Hepatocyte (in vitro differentiated cells): ENCODE results near the gene PUS10. TPM values are rescaled to one million over a fixed set of nuclear protein-coding genes. Genes with fewer than 3 reads are reported as not detected.
"Not testable (repeated sequence)": the region's sequence is repeated elsewhere in the genome, so short reads cannot be mapped to it uniquely, and the experiment has no call there.

Source experiments
- DNase-seq: peaks from one replicate; pipeline ENCODE4 v3.0.0-alpha.2; 2016; ENCODE audit warnings: low spot score
- H2AFZ ChIP-seq: fragments of 200-600 bp; sonication (generic); 2 replicates; pipeline ENCODE4 v1.6.0; 2016; ENCODE audit warnings: antibody characterized with exemption, mild to moderate bottlenecking
- H3K27ac ChIP-seq: fragments of 200-600 bp; sonication (generic); 2 replicates; pipeline ENCODE4 v1.5.1; 2016; ENCODE audit warnings: mild to moderate bottlenecking
- H3K27me3 ChIP-seq: fragments of 200-600 bp; sonication (generic); 2 replicates; pipeline ENCODE4 v1.6.1; 2016
- H3K36me3 ChIP-seq: fragments of 200-600 bp; sonication (generic); replicated peaks from 2 replicates; pipeline ENCODE4 v1.5.1; 2016; ENCODE audit warnings: low read depth; ENCODE audit not compliant: insufficient read depth
- H3K4me1 ChIP-seq: fragments of 200-600 bp; sonication (generic); 2 replicates; pipeline ENCODE4 v1.5.1; 2016; ENCODE audit warnings: mild to moderate bottlenecking, moderate library complexity; ENCODE audit not compliant: insufficient read depth
- H3K4me2 ChIP-seq: fragments of 200-600 bp; sonication (generic); 2 replicates; pipeline ENCODE4 v1.6.0; 2016
- H3K4me3 ChIP-seq: fragments of 200-600 bp; sonication (generic); 2 replicates; pipeline ENCODE4 v1.5.1; 2016; ENCODE audit warnings: mild to moderate bottlenecking
- H3K79me2 ChIP-seq: fragments of 200-600 bp; sonication (generic); 2 replicates; pipeline ENCODE4 v1.6.0; 2017; ENCODE audit warnings: mild to moderate bottlenecking
- H3K9me2 ChIP-seq: fragments of 200-600 bp; sonication (generic); replicated peaks from 2 replicates; pipeline ENCODE4 v1.6.0; 2017; ENCODE audit warnings: mild to moderate bottlenecking; ENCODE audit not compliant: insufficient read depth
- H3K9me3 ChIP-seq: fragments of 200-600 bp; sonication (generic); 2 replicates; pipeline ENCODE4 v1.5.1; 2016; ENCODE audit warnings: low read depth, mild to moderate bottlenecking
- H4K20me1 ChIP-seq: fragments of 200-600 bp; sonication (generic); 2 replicates; pipeline ENCODE4 v1.6.0; 2016; ENCODE audit warnings: mild to moderate bottlenecking; ENCODE audit not compliant: insufficient read depth, poor library complexity, severe bottlenecking
- EZH2 ChIP-seq: fragments of 200-600 bp; sonication (generic); IDR thresholded peaks from 2 replicates; pipeline ENCODE4 v1.6.1; 2016; ENCODE audit warnings: antibody characterized with exemption, mild to moderate bottlenecking, borderline replicate concordance
- EZH2phosphoT487 ChIP-seq: fragments of 200-600 bp; sonication (generic); IDR thresholded peaks from one replicate; pipeline ENCODE4 v1.6.1; 2018; ENCODE audit warnings: antibody characterized with exemption, mild to moderate bottlenecking, low read depth, moderate library complexity; ENCODE audit not compliant: unreplicated experiment, severe bottlenecking
- WGBS: methylation state at CpG from one replicate; pipeline ENCODE4 v1.1.6; 2016; ENCODE audit warnings: low lambda C conversion rate; ENCODE audit errors: missing lambda C conversion rate; 5-methylcytosine and 5-hydroxymethylcytosine counted together
- polyA plus RNA-seq: library from polyadenylated mRNA; unstranded; fragments of >200 nt; fragmentation: Nextera tagmentation; extraction: Ambion mirVana; gene quantifications from 2 replicates; pipeline ENCODE4 v1.2.1, GENCODE V29; 2016
- total RNA-seq: library from RNA; depleted of rRNA; stranded (reverse); fragments of >200 nt; gene quantifications from 2 replicates; pipeline ENCODE4 v1.2.3, GENCODE V29; 2014
- TF ChIP-seq, protein P1 (sequence below): fragments of 200-600 bp; sonication (generic); IDR thresholded peaks from 2 replicates; pipeline ENCODE4 v1.5.1; 2016; ENCODE audit warnings: antibody characterized with exemption, mild to moderate bottlenecking; ENCODE audit not compliant: poor library complexity

PUS10 gene
- total and polyA plus RNA-seq, 2 experiments from 2014 or later: 4.5 to 15.3 TPM

DNA sequence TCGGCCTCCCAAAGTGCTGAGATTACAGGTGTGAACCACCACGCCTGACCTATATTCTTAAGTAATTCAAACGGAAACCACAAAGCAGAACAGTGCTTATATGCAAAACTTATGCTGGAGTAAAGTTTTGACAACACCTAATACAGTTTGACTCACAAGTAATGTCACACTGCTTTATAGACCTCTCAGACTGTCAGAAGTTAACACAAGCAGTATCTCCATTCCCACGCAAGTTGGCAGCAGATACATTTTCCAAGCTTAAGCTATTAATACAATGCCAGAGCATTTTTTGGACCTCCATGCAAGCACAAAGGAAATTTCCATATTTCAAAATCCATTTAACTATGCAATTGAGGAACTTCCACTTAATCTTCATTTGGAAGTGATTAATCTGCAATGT, 26.6 kb upstream of the PUS10 start:
- no peaks in the 10 kb centered on the region for H4K20me1 ChIP-seq
- no peak overlapping the region for H2AFZ ChIP-seq
- no peak for DNase-seq
- TF ChIP-seq EZH2 (no peak), EZH2phosphoT487 (no peak)
- 96% methylated on average over 4 of the region's 4 CpGs for WGBS
- H3K9me3 ChIP-seq: no peaks in the 10 kb centered on the region
- H3K4me1 ChIP-seq: no peaks in the 10 kb centered on the region
- H3K36me3 ChIP-seq: no peaks in the 10 kb centered on the region
- H3K4me3 ChIP-seq: no peak overlapping the region
- no peaks in the 10 kb centered on the region for H3K9me2 ChIP-seq
- H3K79me2 ChIP-seq: peaks cover 9% of the 10 kb centered on the region
- H3K27me3 ChIP-seq: no peaks in the 10 kb centered on the region
- H3K4me2 ChIP-seq: no peak overlapping the region
- no peak overlapping the region for H3K27ac ChIP-seq

DNA sequence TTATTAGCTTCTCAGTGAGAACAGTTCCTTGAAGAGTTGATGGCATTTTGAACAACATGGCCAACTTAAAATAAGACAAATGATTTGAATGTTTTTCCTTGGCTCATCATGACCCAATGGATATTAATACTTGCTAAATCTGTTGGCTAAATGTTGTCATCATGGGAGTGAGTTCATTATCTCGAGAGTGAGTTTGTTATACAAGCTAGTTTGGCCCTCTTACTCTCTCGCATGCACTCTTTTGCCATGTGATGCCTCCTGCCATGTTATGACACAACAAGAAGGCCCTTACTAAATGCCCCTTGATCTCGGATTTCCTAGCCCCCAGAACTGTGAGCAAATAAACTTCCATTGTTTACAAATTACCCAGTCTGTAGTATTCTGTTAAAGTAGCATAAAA, 24.8 kb upstream of the PUS10 start:
- no peaks in the 10 kb centered on the region for H3K9me2 ChIP-seq
- no peaks in the 10 kb centered on the region for H3K36me3 ChIP-seq
- no peak overlapping the region for H3K4me2 ChIP-seq
- H3K4me3 ChIP-seq: no peak overlapping the region
- no peaks in the 10 kb centered on the region for H3K4me1 ChIP-seq
- H3K27me3 ChIP-seq: no peaks in the 10 kb centered on the region
- no peak for DNase-seq
- TF ChIP-seq, protein P1, sequence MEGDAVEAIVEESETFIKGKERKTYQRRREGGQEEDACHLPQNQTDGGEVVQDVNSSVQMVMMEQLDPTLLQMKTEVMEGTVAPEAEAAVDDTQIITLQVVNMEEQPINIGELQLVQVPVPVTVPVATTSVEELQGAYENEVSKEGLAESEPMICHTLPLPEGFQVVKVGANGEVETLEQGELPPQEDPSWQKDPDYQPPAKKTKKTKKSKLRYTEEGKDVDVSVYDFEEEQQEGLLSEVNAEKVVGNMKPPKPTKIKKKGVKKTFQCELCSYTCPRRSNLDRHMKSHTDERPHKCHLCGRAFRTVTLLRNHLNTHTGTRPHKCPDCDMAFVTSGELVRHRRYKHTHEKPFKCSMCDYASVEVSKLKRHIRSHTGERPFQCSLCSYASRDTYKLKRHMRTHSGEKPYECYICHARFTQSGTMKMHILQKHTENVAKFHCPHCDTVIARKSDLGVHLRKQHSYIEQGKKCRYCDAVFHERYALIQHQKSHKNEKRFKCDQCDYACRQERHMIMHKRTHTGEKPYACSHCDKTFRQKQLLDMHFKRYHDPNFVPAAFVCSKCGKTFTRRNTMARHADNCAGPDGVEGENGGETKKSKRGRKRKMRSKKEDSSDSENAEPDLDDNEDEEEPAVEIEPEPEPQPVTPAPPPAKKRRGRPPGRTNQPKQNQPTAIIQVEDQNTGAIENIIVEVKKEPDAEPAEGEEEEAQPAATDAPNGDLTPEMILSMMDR: no peak
- TF ChIP-seq EZH2phosphoT487: no peak
- no peak for TF ChIP-seq EZH2
- peaks cover 9% of the 10 kb centered on the region for H3K79me2 ChIP-seq
- H3K9me3 ChIP-seq: no peaks in the 10 kb centered on the region
- H4K20me1 ChIP-seq: no peaks in the 10 kb centered on the region
- H2AFZ ChIP-seq: no peak overlapping the region
- H3K27ac ChIP-seq: no peak overlapping the region
- WGBS: 80% methylated on average over 3 of the region's 3 CpGs

DNA sequence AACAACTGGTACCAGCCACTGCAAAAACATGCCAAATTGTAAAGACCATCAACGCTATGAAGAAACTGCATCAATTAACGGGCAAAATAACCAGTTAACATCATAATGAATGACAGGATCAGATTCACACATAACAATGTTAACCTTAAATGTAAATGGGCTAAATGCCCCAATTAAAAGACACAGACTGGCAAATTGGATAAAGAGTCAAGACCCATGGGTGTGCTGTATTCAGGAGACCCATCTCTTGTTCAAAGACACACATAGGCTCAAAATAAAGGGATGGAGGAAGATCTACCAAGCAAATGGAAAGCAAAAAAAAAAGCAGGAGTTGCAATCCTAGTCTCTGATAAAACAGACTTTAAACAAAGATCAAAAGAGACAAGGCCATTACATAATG, 18.6 kb upstream of the PUS10 start:
- H3K36me3 ChIP-seq: peaks cover 10% of the 10 kb centered on the region
- not testable (repeated sequence) for H3K9me2 ChIP-seq, H3K79me2 ChIP-seq, H3K27ac ChIP-seq, H3K4me2 ChIP-seq, H3K27me3 ChIP-seq, H3K9me3 ChIP-seq, H3K4me3 ChIP-seq, H2AFZ ChIP-seq, H4K20me1 ChIP-seq, H3K4me1 ChIP-seq, DNase-seq
- WGBS: 91% methylated on average over 2 of the region's 2 CpGs

DNA sequence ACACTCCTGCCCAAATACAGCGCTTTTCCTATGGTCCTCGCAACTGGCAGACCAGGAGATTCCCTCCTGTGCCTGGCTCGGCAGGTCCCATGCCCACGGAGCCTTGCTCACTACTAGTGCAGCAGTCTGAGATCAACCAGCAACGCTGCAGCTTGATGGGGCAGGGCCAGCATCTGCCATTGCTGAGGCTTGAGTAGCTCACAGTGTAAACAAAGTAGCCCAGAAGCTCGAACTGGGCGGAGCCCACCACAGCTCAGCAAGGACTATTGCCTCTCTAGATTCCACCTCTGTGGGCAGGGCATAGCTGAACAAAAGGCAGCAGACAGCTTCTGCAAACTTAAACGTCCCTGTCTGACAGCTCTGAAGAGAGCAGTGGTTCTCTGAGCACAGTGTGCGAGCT, 16.5 kb upstream of the PUS10 start:
- H3K4me3 ChIP-seq, H3K27ac ChIP-seq, H2AFZ ChIP-seq, H3K9me2 ChIP-seq, H3K4me2 ChIP-seq, H3K9me3 ChIP-seq, DNase-seq, H4K20me1 ChIP-seq, H3K27me3 ChIP-seq, H3K4me1 ChIP-seq: not testable (repeated sequence)
- Histone ChIP-seq H3K36me3 (peaks cover 12% of the 10 kb centered on the region), H3K79me2 (peaks cover 13% of the 10 kb centered on the region)
- WGBS: 93% methylated on average over 9 of the region's 9 CpGs

- Histone ChIP-seq H3K4me3 (no peak overlapping the region), H3K9me2 (no peaks in the 10 kb centered on the region), H3K79me2 (peaks cover 57% of the 10 kb centered on the region), H3K27me3 (no peaks in the 10 kb centered on the region), H3K9me3 (no peaks in the 10 kb centered on the region), H3K27ac (no peak overlapping the region), H3K4me1 (no peaks in the 10 kb centered on the region), H3K4me2 (no peak overlapping the region), H3K36me3 (peaks cover 12% of the 10 kb centered on the region), H4K20me1 (no peaks in the 10 kb centered on the region), H2AFZ (no peak overlapping the region)
- 100% methylated on average over 3 of the region's 3 CpGs for WGBS
- DNase-seq: no peak
- TF ChIP-seq, protein P1: no peak
- TF ChIP-seq EZH2 (no peak), EZH2phosphoT487 (no peak)
Measured at GRCh38 chr2:61029533-61029932, 11.5 kb upstream of the PUS10 start.
